B cell (primary cell): ENCODE measurements around the gene POP4. TPM values are rescaled to one million over a fixed set of nuclear protein-coding genes. Genes with fewer than 3 reads are reported as not detected.

Source experiments
- ATAC-seq: fragments of 200-7000 bp; cut with Tn5 transposase; one replicate; pipeline ENCODE4 v1.10.0; 2021; ENCODE audit warnings: low read depth, mild to moderate bottlenecking, moderate number of reproducible peaks, moderate library complexity
- CTCF ChIA-PET: fragments of 350-600 bp; sonication (Branson Sonifier 250); formaldehyde crosslinking; loops from one replicate; lab custom pipeline; 2021; ENCODE audit warnings: antibody characterized with exemption, inconsistent platforms; lab: Charles Lee
- POLR2A ChIA-PET: fragments of 350-600 bp; sonication (Branson Sonifier 250); formaldehyde crosslinking; loops from one replicate; lab custom pipeline; 2021; ENCODE audit warnings: antibody characterized with exemption; lab: Charles Lee
- DNase-seq: peaks from one replicate; pipeline ENCODE4 v3.0.0; 2013
- H2AFZ ChIP-seq: 2 replicates; pipeline ENCODE4 v1.6.1; 2012; ENCODE audit warnings: mild to moderate bottlenecking, low read depth, low read length; ENCODE audit not compliant: insufficient read depth, poor library complexity, severe bottlenecking
- H3K27ac ChIP-seq, 2 donors: 1 replicate in 1 of 2; 2 replicates in 1 of 2; pipeline ENCODE4 v1.5.1; 2012 to 2013; ENCODE audit warnings: low read length in 2 of 2, mild to moderate bottlenecking in 2 of 2, moderate library complexity in 1 of 2
- H3K27me3 ChIP-seq, 4 experiments: fragments of 200-600 bp in 1 of 4; sonication (generic) in 1 of 4; replicated peaks in 1 of 4; 1 replicate in 2 of 4; 2 replicates in 2 of 4; pipeline versions ENCODE4 v1.6.1 to v1.7.0; 2013 to 2016; ENCODE audit warnings: low read length in 3 of 4, mild to moderate bottlenecking in 2 of 4, mixed read lengths in 1 of 4, moderate library complexity in 1 of 4; ENCODE audit not compliant: insufficient read depth in 4 of 4, control insufficient read depth in 3 of 4; ENCODE audit errors: control extremely low read depth in 1 of 4
- H3K36me3 ChIP-seq, 2 experiments: replicated peaks in 1 of 2; 1 replicate in 1 of 2; 2 replicates in 1 of 2; pipeline versions ENCODE4 v1.6.1 to v1.7.1; 2013; ENCODE audit warnings: low read length in 1 of 2; ENCODE audit not compliant: insufficient read depth in 2 of 2, control insufficient read depth in 1 of 2; ENCODE audit errors: control extremely low read depth in 1 of 2, extremely low read depth in 1 of 2
- H3K4me1 ChIP-seq, 2 donors: fragments of 200-600 bp in 1 of 2; sonication (generic) in 1 of 2; 1 replicate in 1 of 2; 2 replicates in 1 of 2; pipeline versions ENCODE4 v1.5.1 to v1.6.1; 2013 to 2017; ENCODE audit warnings: low read length in 2 of 2; ENCODE audit not compliant: control insufficient read depth in 2 of 2, insufficient read depth in 2 of 2
- H3K4me2 ChIP-seq: replicated peaks from 2 replicates; pipeline ENCODE3; 2012; ENCODE audit warnings: mild to moderate bottlenecking, low read depth, low read length; ENCODE audit not compliant: poor library complexity, severe bottlenecking
- H3K4me3 ChIP-seq, 5 experiments: fragments of 200-600 bp in 1 of 5; sonication (generic) in 1 of 5; 1 replicate in 3 of 5; 2 replicates in 2 of 5; pipeline versions ENCODE4 v1.5.1 to v1.7.0; 2011 to 2016; ENCODE audit warnings: low read length in 4 of 5, mild to moderate bottlenecking in 4 of 5, low read depth in 2 of 5, control low read depth in 1 of 5, moderate library complexity in 1 of 5; ENCODE audit not compliant: insufficient read depth in 1 of 5; ENCODE audit errors: control extremely low read depth in 1 of 5, extremely low read depth in 1 of 5
- H3K79me2 ChIP-seq: fragments of 200-600 bp; sonication (generic); one replicate; pipeline ENCODE4 v1.6.0; 2016; ENCODE audit warnings: low read length; ENCODE audit not compliant: control insufficient read depth, insufficient read depth
- H3K9ac ChIP-seq: fragments of 200-600 bp; sonication (generic); 2 replicates; pipeline ENCODE4 v1.6.1; 2017; ENCODE audit warnings: mild to moderate bottlenecking, low read length, moderate library complexity
- H3K9me3 ChIP-seq, 3 donors: one replicate each; pipeline versions ENCODE4 v1.6.1 to v1.7.1; 2013; ENCODE audit warnings: low read length in 2 of 3; ENCODE audit not compliant: control insufficient read depth in 2 of 3, insufficient read depth in 1 of 3; ENCODE audit errors: control extremely low read depth in 1 of 3
- H4K20me1 ChIP-seq: 2 replicates; pipeline ENCODE4 v1.6.0; 2012; ENCODE audit warnings: mild to moderate bottlenecking, low read length; ENCODE audit not compliant: insufficient read depth, control insufficient read depth, poor library complexity, severe bottlenecking
- H3K27ac Mint-ChIP-seq: one replicate; pipeline ENCODE4 v1.8.0; 2021; ENCODE audit warnings: mixed read lengths
- H3K27me3 Mint-ChIP-seq: one replicate; pipeline ENCODE4 v1.8.0; 2021; ENCODE audit warnings: mixed read lengths
- H3K4me1 Mint-ChIP-seq: one replicate; pipeline ENCODE4 v1.8.0; 2021; ENCODE audit warnings: mixed read lengths
- H3K4me3 Mint-ChIP-seq: one replicate; pipeline ENCODE4 v1.8.0; 2021; ENCODE audit warnings: mixed read lengths
- H3K9me3 Mint-ChIP-seq: one replicate; pipeline ENCODE4 v1.8.0; 2022; ENCODE audit warnings: mixed read lengths; ENCODE audit not compliant: insufficient read depth
- CTCF ChIP-seq: fragments of 200-600 bp; IDR thresholded peaks from one replicate; pipeline ENCODE4 v1.8.0; 2022; ENCODE audit warnings: antibody characterized with exemption, mild to moderate bottlenecking
- EZH2 ChIP-seq: IDR thresholded peaks from 2 replicates; pipeline ENCODE4 v1.6.1; 2012; ENCODE audit warnings: borderline replicate concordance, low read depth, mild to moderate bottlenecking, moderate library complexity, low read length; ENCODE audit not compliant: insufficient read depth, poor library complexity, severe bottlenecking
- WGBS: methylation state at CpG from one replicate; pipeline ENCODE4 v1.1.5; 2013; ENCODE audit warnings: missing lambda C conversion rate; ENCODE audit not compliant: insufficient coverage; 5-methylcytosine and 5-hydroxymethylcytosine counted together
- intact Hi-C: fragments of 100-400 bp; cut with micrococcal nuclease; formaldehyde crosslinking; loops from one replicate; pipeline ENCODE4 v1.10.0; 2022
- polyA plus RNA-seq: library from polyadenylated mRNA; depleted of rRNA; stranded (reverse); fragments of >200 nt; gene quantifications from 2 replicates; pipeline ENCODE4 v1.2.3, GENCODE V29; 2012
- total RNA-seq, 2 donors: library from RNA; stranded (reverse); fragments of 120-200 nt in 1 of 2; gene quantifications; 1 replicate in 1 of 2; 2 replicates in 1 of 2; pipeline versions ENCODE4 v1.2.3 to v1.2.4, GENCODE V29; 2013 to 2022

The POP4 gene
- total and polyA plus RNA-seq, 2 donors (not counting 1 experiment from before 2014, with no cell fraction given), result 58.9 to 61.2 TPM

DNA sequence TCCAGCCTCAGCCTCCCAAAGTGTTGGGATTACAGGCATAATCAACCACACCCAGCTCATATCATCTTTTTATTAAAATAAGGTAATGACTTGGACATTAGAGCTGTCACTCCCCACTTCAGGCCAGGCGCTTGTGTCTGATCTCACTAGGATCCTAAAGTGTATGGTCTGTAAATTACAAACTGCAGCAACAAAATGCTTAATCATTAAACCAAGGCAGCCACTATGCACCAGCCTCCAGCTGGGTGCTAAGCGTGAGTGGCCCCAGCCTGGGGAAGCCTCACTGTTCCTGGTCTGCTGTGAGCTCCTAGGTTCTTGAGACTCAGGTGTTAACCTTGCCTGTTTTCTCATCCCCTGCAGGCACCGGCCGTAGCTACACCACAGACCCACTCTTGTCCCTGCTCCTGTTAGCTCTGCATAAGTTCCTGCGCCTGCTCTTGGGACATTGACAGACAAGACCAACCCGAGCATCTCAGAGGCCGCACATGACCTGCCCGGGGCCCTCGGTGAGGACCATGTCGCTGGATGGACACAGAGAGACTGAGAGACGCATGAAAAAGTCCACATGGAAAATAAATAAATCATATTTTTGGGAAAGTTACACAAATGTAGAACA, 42.5 kb upstream of the POP4 start:
- no peak overlapping the region for H3K4me2 ChIP-seq
- no peaks in the 10 kb centered on the region for H4K20me1 ChIP-seq
- H3K9me3 Mint-ChIP-seq, result peaks cover 9% of the 10 kb centered on the region
- H3K27ac ChIP-seq, result no peak overlapping the region
- intact Hi-C loops, result no loop called here
- H3K9me3 ChIP-seq, result peaks cover 0 to 17% (median 10%) of the 10 kb centered on the region in 3 donors
- H3K4me3 Mint-ChIP-seq, result no peak overlapping the region
- H2AFZ ChIP-seq, result no peak overlapping the region
- WGBS, result 81% methylated on average over 7 of the region's 11 CpGs
- H3K4me1 Mint-ChIP-seq, result no peaks in the 10 kb centered on the region
- no peak for ATAC-seq
- no peaks in the 10 kb centered on the region for H3K4me1 ChIP-seq
- CTCF ChIA-PET, result no interaction called here
- no peaks in the 10 kb centered on the region for H3K27me3 ChIP-seq
- H3K36me3 ChIP-seq, result no peaks in the 10 kb centered on the region
- no peak overlapping the region for H3K9ac ChIP-seq
- TF ChIP-seq EZH2 (no peak), CTCF (no peak)
- H3K27me3 Mint-ChIP-seq, result peaks cover 18% of the 10 kb centered on the region
- no peaks in the 10 kb centered on the region for H3K79me2 ChIP-seq
- H3K27ac Mint-ChIP-seq, result no peak overlapping the region
- H3K4me3 ChIP-seq, result no peak overlapping the region
- DNase-seq, result no peak
- POLR2A ChIA-PET, result no interaction called here

GRCh38 chr19:29564574-29565005, 41.5 kb upstream of the POP4 start:
- no peaks in the 10 kb centered on the region for H4K20me1 ChIP-seq
- POLR2A ChIA-PET, result no interaction called here
- H3K27me3 ChIP-seq, result no peaks in the 10 kb centered on the region
- Mint-ChIP-seq H3K4me1 (no peaks in the 10 kb centered on the region), H3K27me3 (peaks cover 18% of the 10 kb centered on the region), H3K9me3 (peaks cover 4% of the 10 kb centered on the region), H3K27ac (no peak overlapping the region), H3K4me3 (no peak overlapping the region)
- WGBS, result 59% methylated on average over 6 of the region's 11 CpGs
- peaks cover 0 to 16% (median 7%) of the 10 kb centered on the region in 3 donors for H3K9me3 ChIP-seq
- no peak overlapping the region for H3K9ac ChIP-seq
- TF ChIP-seq CTCF (no peak), EZH2 (no peak)
- H3K36me3 ChIP-seq, result no peaks in the 10 kb centered on the region
- ATAC-seq, result no peak
- H3K4me3 ChIP-seq, result no peak overlapping the region
- H3K4me1 ChIP-seq, result no peaks in the 10 kb centered on the region
- H3K27ac ChIP-seq, result no peak overlapping the region
- H2AFZ ChIP-seq, result no peak overlapping the region
- no peak for DNase-seq
- H3K4me2 ChIP-seq, result no peak overlapping the region
- CTCF ChIA-PET, result no interaction called here
- intact Hi-C loops, result no loop called here
- H3K79me2 ChIP-seq, result no peaks in the 10 kb centered on the region
